Immature natural killer cell (primary cell): ENCODE measurements around the gene LRRC8C. TPM values are rescaled to one million over a fixed set of nuclear protein-coding genes. Genes with fewer than 3 reads are reported as not detected.
"Not testable (repeated sequence)": the region's sequence is repeated elsewhere in the genome, so short reads cannot be mapped to it uniquely, and the experiment has no call there.

Source experiments
- DNase-seq, 3 donors: peaks; one replicate each; pipeline ENCODE4 v3.0.0; 2022; ENCODE audit warnings: mixed read lengths in 1 of 3
- H3K27ac Mint-ChIP-seq, 6 donors: one replicate each; pipeline ENCODE4 v1.8.0; 2020; ENCODE audit warnings: mixed read lengths in 6 of 6, mild to moderate bottlenecking in 5 of 6, inconsistent platforms in 4 of 6, moderate library complexity in 3 of 6
- H3K27me3 Mint-ChIP-seq, 3 donors: one replicate each; pipeline ENCODE4 v1.8.0; 2020 to 2021; ENCODE audit warnings: low read depth in 3 of 3, mild to moderate bottlenecking in 3 of 3, mixed read lengths in 3 of 3, moderate library complexity in 3 of 3, inconsistent platforms in 1 of 3
- H3K36me3 Mint-ChIP-seq, 3 donors: one replicate each; pipeline ENCODE4 v1.8.0; 2020; ENCODE audit warnings: mixed read lengths in 3 of 3, inconsistent platforms in 2 of 3, mild to moderate bottlenecking in 2 of 3
- H3K4me1 Mint-ChIP-seq, 2 donors: one replicate each; pipeline ENCODE4 v1.8.0; 2020; ENCODE audit warnings: inconsistent platforms in 2 of 2, mild to moderate bottlenecking in 2 of 2, mixed read lengths in 2 of 2, moderate library complexity in 1 of 2
- H3K4me3 Mint-ChIP-seq, 5 donors: one replicate each; pipeline ENCODE4 v1.8.0; 2020; ENCODE audit warnings: mild to moderate bottlenecking in 5 of 5, mixed read lengths in 5 of 5, inconsistent platforms in 3 of 5, moderate library complexity in 3 of 5
- H3K9me3 Mint-ChIP-seq, 6 donors: one replicate each; pipeline ENCODE4 v1.8.0; 2020; ENCODE audit warnings: mild to moderate bottlenecking in 6 of 6, mixed read lengths in 6 of 6, inconsistent platforms in 4 of 6, moderate library complexity in 3 of 6
- polyA plus RNA-seq, 3 donors: library from polyadenylated mRNA; unstranded; fragments of 300-500 nt; fragmentation: Illumina TruSeq; gene quantifications; one replicate each; pipeline ENCODE4 v1.2.3, GENCODE V29; 2021

Gene LRRC8C
- polyA plus RNA-seq, 3 donors from 2014 or later, result 3.5 to 7.3 (median 4.1) TPM

DNA sequence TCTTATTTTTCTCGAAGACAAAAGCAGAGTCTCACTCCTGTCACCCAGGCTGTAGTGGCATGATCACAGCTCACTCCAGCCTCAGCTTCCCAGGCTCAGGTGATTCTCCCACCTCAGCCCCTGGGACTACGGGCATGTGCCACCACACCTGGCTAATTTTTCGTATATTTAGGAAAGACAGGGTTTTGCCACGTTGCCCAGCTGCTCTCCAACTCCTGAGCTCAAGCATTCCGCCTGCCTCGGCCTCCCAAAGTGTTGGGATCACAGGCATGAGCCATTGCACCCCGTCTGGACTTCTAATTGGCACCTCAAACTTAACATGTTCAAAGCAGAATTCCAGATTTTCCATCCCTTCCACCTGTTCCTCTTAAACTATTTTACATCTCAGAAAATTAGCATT, 19.0 kb upstream of the LRRC8C start:
- Mint-ChIP-seq H3K9me3 (peaks cover 0 to 2% (median 0%) of the 10 kb centered on the region in 6 donors), H3K4me3 (no peak overlapping the region), H3K36me3 (peaks cover 0 to 17% (median 7%) of the 10 kb centered on the region in 3 donors), H3K4me1 (peaks cover 32% of the 10 kb centered on the region in 2 donors), H3K27ac (no peak overlapping the region), H3K27me3 (no peaks in the 10 kb centered on the region)
- no peak for DNase-seq

DNA sequence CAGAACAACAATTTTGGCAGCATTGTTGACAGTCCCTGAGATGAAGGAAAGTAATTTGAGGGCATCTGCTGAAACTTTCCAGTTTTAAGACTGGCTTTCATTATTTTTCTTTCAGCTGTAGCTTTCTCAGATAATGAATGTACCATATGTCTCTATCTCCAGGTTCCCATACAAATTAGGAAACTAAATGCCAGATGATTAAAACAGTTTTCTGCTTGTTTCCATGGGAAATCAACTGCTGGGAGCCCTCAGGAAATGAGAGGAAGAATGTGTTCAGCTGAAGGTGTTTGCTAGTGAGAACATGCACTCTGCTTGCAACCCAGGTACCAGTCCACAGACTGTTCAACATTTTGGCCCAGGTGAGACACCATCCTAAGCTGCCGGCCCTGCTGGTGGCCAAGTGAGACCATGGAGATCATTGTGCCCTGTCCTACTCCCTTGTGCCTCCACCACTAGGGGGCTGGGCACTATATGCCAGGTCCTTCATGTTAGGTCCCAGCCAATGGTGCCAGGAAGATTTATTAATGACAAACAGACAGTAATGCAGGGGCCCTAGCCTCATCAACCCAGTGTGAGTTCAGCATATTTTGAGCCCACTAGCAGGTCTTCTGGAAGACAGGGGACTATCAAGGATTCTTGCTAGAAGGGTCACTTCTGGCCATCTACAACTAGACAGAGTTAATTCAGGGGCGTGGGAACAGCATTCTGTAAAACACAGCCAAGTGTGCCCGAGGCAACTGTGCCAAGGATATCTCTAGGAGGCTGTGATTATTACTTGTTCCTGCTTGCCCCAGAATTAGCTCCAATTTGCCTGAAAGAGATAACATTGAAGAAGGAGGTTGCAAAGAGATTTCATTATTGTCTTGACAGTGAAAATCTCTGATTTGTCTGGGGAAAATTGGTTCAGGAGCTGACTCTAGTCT, 17.0 kb upstream of the LRRC8C start:
- no peaks in the 10 kb centered on the region for H3K27me3 Mint-ChIP-seq
- no peak overlapping the region for H3K4me3 Mint-ChIP-seq
- H3K4me1 Mint-ChIP-seq, result peaks cover 16 to 17% of the 10 kb centered on the region in 2 donors
- H3K27ac Mint-ChIP-seq, result no peak overlapping the region
- DNase-seq, result no peak
- H3K36me3 Mint-ChIP-seq, result peaks cover 0 to 17% (median 13%) of the 10 kb centered on the region in 3 donors
- peaks cover 0 to 2% (median 0%) of the 10 kb centered on the region in 6 donors for H3K9me3 Mint-ChIP-seq

DNA sequence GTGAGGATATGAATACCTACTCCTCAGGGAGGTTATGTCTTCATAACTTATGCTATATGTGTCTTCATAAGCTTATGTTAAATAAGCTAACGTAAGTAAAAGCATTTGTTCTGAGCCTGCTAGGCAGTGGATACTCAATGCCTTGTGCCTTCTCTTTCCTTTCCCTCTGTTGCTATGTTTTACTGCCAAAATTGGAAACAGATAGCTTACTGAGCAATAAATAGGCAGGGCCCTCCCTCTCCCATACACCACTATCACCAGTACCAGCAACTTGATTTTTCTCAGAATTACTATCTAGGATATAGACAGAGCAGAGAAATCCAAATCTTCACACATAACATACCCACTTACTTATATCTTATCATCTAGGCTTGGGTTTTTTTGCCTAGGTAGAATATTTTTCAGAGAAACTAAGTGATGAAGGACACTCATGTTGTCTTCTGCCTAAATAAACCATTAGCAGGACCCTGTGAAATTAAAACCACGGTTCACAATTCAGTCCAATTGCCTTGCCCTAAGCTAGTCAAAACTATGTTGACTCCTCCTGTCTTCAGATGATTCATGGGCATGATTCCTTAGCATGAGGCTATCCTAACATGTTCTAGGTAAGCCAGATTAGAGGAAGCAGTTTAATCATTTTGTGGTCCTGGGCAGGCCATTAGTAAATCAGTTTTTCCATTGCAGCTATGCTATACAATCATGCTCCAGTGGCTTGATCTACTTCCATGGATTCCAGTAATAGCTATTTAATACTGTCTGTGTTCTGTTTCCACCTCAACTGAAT, 15.9 kb upstream of the LRRC8C start:
- H3K36me3 Mint-ChIP-seq, result peaks cover 0 to 22% (median 13%) of the 10 kb centered on the region in 3 donors
- peaks cover 5 to 6% of the 10 kb centered on the region in 2 donors for H3K4me1 Mint-ChIP-seq
- H3K27me3 Mint-ChIP-seq, result no peaks in the 10 kb centered on the region
- DNase-seq, result no peak
- H3K27ac Mint-ChIP-seq, result peak overlapping the region in 1 of 6 donors; percentile 8
- peaks cover 0 to 2% (median 0%) of the 10 kb centered on the region in 6 donors for H3K9me3 Mint-ChIP-seq
- H3K4me3 Mint-ChIP-seq, result no peak overlapping the region

DNA sequence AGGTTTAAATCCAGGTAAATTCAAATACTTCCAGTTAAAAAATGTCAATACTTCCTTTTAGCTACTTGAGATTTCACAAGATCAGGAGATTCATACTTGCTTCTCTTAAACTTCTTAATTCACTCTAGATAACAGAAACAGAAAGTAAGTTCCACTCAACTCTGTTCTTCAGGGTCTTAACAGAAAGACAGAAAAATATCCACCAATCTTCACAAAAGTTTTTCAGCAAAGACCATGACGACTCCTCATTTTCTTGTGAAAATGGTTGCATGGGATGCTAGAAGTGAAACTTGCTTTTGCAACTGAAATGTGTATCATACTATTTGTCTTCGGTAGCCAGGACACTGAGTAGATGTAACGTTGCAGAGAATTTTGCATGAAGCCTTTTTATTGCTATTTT, 12.3 kb upstream of the LRRC8C start:
- H3K36me3 Mint-ChIP-seq, result peaks cover 0 to 25% (median 15%) of the 10 kb centered on the region in 3 donors
- no peak for DNase-seq
- no peak overlapping the region for H3K27ac Mint-ChIP-seq
- no peaks in the 10 kb centered on the region for H3K27me3 Mint-ChIP-seq
- H3K9me3 Mint-ChIP-seq, result peaks cover 0 to 2% (median 0%) of the 10 kb centered on the region in 6 donors
- H3K4me3 Mint-ChIP-seq, result no peak overlapping the region
- peaks cover 0 to 2% of the 10 kb centered on the region in 2 donors for H3K4me1 Mint-ChIP-seq

DNA sequence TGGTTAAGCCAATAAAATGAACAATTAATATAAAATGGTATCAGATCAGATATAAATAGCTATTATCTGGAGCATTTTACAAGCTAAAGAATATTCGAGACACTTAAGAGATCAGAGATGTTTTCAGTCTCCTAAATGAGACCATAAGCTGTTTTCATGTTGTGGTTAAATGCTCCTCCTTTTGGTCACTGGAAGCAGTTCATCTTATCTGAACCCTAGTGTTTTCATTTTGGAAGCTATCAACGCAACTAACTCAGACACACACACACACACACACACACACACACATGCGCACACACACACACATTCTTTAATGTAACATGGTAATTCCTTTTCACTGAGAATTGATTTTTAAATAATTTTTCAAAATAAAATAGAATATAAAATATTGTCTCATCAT, 10.0 kb upstream of the LRRC8C start:
- DNase-seq, result no peak
- Mint-ChIP-seq H3K9me3 (no peaks in the 10 kb centered on the region), H3K36me3 (peaks cover 0 to 20% (median 10%) of the 10 kb centered on the region in 3 donors), H3K27me3 (no peaks in the 10 kb centered on the region), H3K4me3 (no peak overlapping the region), H3K4me1 (peaks cover 0 to 2% of the 10 kb centered on the region in 2 donors), H3K27ac (no peak overlapping the region)

DNA sequence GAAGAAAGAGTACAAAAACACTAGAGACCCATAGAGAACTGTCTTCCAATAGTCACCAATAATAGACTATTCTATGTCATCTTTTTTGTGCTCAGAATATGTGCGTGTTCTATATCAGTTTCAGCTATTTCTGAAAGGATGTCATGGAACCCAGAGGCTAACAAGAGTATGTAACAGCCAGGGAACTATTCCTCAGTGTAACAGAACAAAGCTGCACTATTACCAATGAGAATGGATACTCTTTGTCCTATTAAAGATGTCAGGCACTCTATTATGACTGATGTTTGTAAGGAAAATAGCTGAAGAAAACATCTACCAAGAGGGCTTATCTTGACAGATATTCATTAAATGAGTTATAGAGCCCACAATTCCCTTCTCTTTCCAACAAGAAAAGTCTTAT, 8.6 kb upstream of the LRRC8C start:
- no peak overlapping the region for H3K4me3 Mint-ChIP-seq
- peaks cover under 1 to 2% of the 10 kb centered on the region in 2 donors for H3K4me1 Mint-ChIP-seq
- no peaks in the 10 kb centered on the region for H3K27me3 Mint-ChIP-seq
- no peaks in the 10 kb centered on the region for H3K9me3 Mint-ChIP-seq
- H3K27ac Mint-ChIP-seq, result no peak overlapping the region
- no peak for DNase-seq
- H3K36me3 Mint-ChIP-seq, result peaks cover 0 to 22% (median 4%) of the 10 kb centered on the region in 3 donors

DNA sequence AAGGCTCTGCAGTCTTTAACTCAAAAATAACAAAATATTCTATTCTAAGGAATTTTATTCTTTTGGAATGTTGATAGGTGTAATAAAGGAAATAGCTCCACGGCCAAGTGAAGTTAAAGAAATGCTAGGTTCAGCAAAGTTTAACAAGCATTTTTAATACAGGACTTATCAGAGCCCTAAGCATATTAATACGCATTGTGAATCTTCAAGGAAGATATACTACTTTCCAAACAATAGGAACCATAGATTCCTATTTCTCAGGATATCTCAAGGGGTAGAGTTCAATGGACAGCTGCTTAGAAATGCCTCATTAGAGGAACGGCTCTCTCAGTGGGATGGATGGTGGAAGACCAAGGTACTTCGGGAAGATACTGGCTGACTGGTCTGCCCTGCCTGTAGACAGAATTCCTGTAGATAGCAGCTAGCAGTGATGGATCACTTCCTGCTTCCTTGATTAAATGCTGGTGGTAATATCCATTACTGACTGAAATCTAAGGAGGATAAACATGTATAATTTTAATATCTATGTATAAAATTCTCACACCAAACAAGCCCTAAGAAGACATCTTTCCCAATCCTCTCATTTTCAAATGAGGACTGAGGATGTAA, 8.1 kb upstream of the LRRC8C start:
- DNase-seq, result no peak
- H3K4me3 Mint-ChIP-seq, result no peak overlapping the region
- no peak overlapping the region for H3K27ac Mint-ChIP-seq
- peaks cover 4 to 6% of the 10 kb centered on the region in 2 donors for H3K4me1 Mint-ChIP-seq
- no peaks in the 10 kb centered on the region for H3K9me3 Mint-ChIP-seq
- H3K27me3 Mint-ChIP-seq, result no peaks in the 10 kb centered on the region
- H3K36me3 Mint-ChIP-seq, result peaks cover 0 to 22% (median 4%) of the 10 kb centered on the region in 3 donors

DNA sequence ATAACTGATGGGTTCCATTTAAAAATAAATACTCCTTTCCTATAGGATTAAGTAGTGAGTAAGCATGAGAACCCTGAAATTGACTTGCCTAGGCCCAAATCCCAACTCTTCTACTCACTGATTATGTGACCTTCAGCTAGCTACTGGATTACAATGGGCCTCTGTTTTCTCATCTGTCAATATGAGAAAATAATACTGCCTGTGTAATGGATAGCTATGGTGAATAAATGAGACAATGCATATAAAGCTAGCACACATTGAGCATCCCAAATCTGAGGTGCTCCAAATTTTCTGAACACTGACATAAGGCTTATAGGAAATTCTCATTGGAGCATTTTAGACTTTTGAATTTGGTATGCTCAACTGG, 5.3 kb upstream of the LRRC8C start:
- Mint-ChIP-seq H3K27ac (peak overlapping the region in 1 of 6 donors; percentile 2), H3K36me3 (peaks cover 0 to 17% (median 0%) of the 10 kb centered on the region in 3 donors), H3K27me3 (peaks cover 3 to 7% (median 3%) of the 10 kb centered on the region in 3 donors), H3K9me3 (no peaks in the 10 kb centered on the region), H3K4me1 (peaks cover 20 to 29% of the 10 kb centered on the region in 2 donors), H3K4me3 (no peak overlapping the region)
- no peak for DNase-seq

DNA sequence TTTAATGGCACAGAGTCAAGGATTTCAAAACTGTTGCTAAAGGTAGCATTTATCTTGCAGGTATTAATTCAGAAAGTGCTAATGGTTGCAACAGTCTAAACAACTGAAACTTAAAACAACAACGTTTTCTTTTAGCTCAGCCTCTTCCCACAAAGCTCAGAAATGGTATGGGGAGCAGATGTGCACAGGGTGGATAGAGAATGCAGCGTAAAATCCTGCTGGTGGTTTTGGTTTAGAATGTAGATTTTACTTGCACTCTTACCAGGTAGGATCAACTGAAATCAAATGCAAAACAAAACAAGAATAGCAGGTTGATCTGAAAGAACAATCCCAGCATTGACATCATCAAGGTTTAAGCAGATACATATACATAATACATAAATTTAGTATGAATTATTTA, 3.8 kb upstream of the LRRC8C start:
- Mint-ChIP-seq H3K27ac (peak overlapping the region in 1 of 6 donors; percentile 5), H3K36me3 (peaks cover 0 to 13% (median 0%) of the 10 kb centered on the region in 3 donors), H3K9me3 (no peaks in the 10 kb centered on the region), H3K4me3 (no peak overlapping the region), H3K4me1 (peaks cover 24 to 36% of the 10 kb centered on the region in 2 donors), H3K27me3 (peaks cover 4 to 16% (median 4%) of the 10 kb centered on the region in 3 donors)
- no peak for DNase-seq

DNA sequence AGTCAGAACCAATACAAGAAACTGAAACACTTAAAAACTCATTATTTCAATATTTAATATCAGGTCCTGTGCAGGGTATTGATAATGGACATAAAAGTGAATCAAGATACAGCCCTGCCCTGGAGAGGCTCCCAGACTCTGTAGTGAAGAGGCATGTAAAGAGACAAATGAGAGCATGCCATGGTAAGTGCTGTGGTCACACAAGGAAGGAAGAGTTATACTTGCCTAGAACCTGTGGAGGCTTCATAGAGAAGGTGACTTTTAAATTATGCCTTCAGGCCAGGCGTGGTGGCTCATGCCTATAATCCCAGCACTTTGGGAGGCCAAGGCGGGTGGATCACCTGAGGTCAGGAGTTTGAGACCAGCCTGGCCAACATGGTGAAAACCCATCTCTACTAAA, 3.3 kb upstream of the LRRC8C start:
- not testable (repeated sequence) for H3K4me3 Mint-ChIP-seq, H3K9me3 Mint-ChIP-seq, DNase-seq, H3K27ac Mint-ChIP-seq
- H3K27me3 Mint-ChIP-seq, result peaks cover 4 to 18% (median 5%) of the 10 kb centered on the region in 3 donors
- peaks cover 28 to 41% of the 10 kb centered on the region in 2 donors for H3K4me1 Mint-ChIP-seq
- peaks cover 0 to 11% (median 0%) of the 10 kb centered on the region in 3 donors for H3K36me3 Mint-ChIP-seq

DNA sequence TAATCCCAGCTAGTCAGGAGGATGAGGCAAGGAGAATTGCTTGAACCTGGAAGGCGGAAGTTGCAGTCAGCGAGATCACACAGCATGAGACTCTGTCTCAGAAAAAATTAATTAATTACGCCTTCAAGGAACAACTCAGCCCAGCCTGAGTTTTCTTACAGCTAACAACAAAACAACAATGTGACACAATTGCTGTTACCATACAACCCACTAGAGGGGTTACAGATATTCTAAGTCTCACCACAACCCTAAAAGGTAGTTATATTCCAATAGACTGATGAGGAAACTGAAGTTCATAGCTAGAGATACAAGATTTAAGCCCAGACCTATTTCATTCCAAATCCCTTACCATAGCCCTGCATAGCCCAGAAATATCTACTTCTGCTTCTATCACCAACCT, 2.9 kb upstream of the LRRC8C start:
- peaks cover 4 to 18% (median 6%) of the 10 kb centered on the region in 3 donors for H3K27me3 Mint-ChIP-seq
- no peak overlapping the region for H3K4me3 Mint-ChIP-seq
- H3K4me1 Mint-ChIP-seq, result peaks cover 29 to 45% of the 10 kb centered on the region in 2 donors
- H3K9me3 Mint-ChIP-seq, result no peaks in the 10 kb centered on the region
- no peak for DNase-seq
- peak overlapping the region in 4 of 6 donors; percentile 38 to 59 (median 43) for H3K27ac Mint-ChIP-seq
- peaks cover 0 to 7% (median 0%) of the 10 kb centered on the region in 3 donors for H3K36me3 Mint-ChIP-seq

DNA sequence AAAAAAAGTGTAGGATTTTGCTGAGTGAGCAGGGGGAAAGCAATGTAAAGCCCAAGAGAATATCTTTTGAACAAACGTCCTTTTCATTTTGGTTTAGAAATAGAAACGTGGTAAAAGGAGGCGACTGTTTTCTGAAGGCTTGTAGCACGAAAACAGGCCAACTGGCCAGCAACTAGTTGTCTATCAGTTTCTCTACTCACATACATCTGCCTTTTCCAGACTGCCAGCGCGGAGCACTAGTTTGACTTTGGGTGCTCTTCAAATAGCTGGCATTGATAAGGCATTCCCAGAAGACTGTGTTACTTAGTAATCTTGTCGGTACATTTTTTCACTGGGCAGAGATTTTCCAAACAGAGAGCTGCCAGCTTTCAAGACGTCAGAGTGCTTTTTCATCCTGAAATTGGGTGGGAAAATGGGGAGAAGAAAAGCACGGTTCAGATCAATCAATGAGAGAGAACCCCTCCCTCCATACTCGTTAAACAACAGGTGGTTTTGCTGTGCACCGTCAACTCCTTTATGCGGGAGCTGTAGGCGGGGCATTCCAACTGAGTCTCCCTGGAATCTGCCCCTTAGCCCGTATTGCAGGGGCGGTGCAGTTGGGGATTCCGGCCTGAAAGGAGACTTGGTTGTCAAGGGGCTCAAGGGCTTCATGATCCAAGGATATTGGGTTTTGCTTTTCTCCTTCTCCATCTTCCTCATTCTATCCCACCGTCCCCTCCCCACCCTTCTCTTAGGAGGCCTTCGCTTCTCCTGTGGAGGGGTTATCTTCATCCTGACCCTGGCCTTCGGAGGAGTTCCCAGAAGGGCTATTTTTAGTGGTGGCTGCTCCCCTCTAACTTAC, 884 bp upstream of the LRRC8C start:
- H3K4me1 Mint-ChIP-seq, result peaks cover 42 to 65% of the 10 kb centered on the region in 2 donors
- peaks cover 4 to 18% (median 6%) of the 10 kb centered on the region in 3 donors for H3K27me3 Mint-ChIP-seq
- no peak for DNase-seq
- H3K36me3 Mint-ChIP-seq, result peaks cover 0 to 4% (median 0%) of the 10 kb centered on the region in 3 donors
- H3K9me3 Mint-ChIP-seq, result no peaks in the 10 kb centered on the region
- peak overlapping the region; percentile 91 to 96 (median 96) for H3K4me3 Mint-ChIP-seq
- peak overlapping the region; percentile 92 to 98 (median 96) for H3K27ac Mint-ChIP-seq
